ENCODE measurements around the gene UBE3D.
"Not testable (repeated sequence)": the region's sequence is repeated elsewhere in the genome, so short reads cannot be mapped to it uniquely, and the experiment has no call there.

The UBE3D gene

DNA sequence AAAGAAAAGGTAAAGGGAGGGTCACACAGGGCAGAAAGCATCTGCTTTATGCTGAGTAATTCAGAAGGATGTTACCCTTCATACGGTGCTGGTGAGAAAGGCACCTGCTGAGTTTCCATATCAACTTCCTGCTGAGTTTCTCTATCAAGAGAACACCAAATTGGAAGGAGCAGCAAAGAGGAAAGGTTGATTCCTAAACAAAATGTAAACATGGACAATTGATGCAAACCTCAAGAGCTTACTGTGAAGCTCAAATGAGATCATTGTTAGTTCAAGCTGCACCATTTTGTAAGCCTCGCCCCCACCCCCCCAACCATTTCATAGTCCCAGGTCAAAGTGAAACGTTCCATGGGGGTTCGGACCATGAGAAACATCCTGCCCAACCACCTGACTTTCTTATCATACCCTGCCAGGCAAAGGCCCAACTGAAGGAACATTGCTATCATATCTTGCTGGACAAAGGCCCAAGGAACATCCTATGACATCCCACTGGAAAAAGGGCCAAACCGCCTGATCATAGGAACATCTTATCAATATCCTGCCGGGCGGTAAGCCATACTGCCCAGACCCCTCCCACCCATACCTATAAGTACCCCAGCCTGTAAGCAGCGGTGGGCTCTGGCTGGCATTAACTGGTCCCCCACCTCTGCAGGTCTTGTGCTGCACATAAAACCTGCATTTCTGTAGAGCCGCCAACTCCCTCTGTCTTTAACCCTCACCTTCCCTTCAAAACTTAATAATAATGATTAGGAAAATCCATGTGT, 171.6 kb downstream of the UBE3D start:
- DNase-seq (ENCODE audit: low read depth), result no peak
- TF ChIP-seq, protein P1, sequence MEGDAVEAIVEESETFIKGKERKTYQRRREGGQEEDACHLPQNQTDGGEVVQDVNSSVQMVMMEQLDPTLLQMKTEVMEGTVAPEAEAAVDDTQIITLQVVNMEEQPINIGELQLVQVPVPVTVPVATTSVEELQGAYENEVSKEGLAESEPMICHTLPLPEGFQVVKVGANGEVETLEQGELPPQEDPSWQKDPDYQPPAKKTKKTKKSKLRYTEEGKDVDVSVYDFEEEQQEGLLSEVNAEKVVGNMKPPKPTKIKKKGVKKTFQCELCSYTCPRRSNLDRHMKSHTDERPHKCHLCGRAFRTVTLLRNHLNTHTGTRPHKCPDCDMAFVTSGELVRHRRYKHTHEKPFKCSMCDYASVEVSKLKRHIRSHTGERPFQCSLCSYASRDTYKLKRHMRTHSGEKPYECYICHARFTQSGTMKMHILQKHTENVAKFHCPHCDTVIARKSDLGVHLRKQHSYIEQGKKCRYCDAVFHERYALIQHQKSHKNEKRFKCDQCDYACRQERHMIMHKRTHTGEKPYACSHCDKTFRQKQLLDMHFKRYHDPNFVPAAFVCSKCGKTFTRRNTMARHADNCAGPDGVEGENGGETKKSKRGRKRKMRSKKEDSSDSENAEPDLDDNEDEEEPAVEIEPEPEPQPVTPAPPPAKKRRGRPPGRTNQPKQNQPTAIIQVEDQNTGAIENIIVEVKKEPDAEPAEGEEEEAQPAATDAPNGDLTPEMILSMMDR (conservative IDR thresholded peaks at IDR 0.05; ENCODE audit: low read depth, low read length), result no peak
- no peak overlapping the region for H3K4me3 ChIP-seq (ENCODE audit: low read length)

DNA sequence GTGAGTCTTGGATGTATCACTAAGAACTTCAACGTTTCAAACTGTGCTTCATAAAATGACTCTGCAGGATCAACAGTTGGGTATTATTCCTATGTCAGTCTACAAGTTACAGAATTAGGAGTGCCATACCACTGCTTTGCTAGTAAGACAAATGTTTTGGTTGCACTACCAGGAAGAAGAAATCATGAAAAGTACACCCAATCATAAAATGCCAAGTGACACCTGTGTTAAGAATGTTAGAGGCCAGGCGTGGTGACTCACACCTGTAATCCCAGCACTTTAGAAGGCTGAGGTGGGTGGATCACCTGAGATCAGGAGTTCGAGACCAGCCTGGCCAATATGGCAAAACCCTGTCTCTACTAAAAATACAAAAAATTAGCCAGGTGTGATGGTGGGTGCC, 174.1 kb downstream of the UBE3D start:
- not testable (repeated sequence) for H3K4me3 ChIP-seq (ENCODE audit: low read length); DNase-seq (ENCODE audit: low read depth)

DNA sequence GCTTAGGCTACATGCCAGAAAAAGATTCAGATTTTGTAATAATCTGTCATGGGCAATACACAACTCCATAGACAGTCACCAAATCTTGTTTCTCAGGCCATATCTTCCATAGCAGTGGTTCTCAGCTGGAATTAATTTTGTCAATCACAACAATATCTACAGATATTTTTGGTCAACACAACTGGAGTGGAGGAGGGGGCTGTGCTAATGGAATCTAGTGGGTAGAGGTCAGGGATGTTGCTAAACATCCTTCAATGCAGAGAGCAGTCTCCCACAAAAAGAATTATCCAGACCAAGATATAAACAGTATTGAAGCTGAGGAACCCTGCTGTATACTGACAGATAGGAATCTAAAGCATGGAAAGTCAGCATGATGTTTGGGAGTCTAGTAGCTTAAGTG, 174.6 kb downstream of the UBE3D start:
- no peak for DNase-seq (ENCODE audit: low read depth)

DNA sequence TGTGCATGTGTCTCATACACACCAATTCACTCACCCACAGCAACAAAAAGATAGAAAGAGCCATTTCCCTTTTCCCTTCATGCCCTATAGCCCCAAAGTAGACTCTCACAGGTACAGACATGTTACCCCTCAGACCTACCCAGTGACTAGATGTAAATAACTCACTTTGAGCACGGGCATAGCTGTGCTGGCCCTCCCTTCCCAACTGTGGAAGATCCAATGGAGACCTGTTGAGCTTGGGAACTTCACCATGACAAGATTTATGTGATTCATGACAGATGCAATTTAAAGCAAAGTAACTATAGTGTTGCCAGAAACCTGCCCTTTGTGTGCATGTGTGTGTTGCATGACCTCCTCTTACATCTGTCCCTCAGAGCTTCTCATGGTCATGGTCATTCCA, 175.4 kb downstream of the UBE3D start:
- no peak overlapping the region for H3K4me3 ChIP-seq (ENCODE audit: low read length)
- DNase-seq (ENCODE audit: low read depth), result no peak
- TF ChIP-seq, protein P1 (conservative IDR thresholded peaks at IDR 0.05; ENCODE audit: low read depth, low read length), result no peak

More for the DNA sequence above, 174.6 kb downstream of the UBE3D start:
- H3K4me3 ChIP-seq (ENCODE audit: low read length), result no peak overlapping the region
- TF ChIP-seq, protein P1 (conservative IDR thresholded peaks at IDR 0.05; ENCODE audit: low read depth, low read length), result no peak

DNA sequence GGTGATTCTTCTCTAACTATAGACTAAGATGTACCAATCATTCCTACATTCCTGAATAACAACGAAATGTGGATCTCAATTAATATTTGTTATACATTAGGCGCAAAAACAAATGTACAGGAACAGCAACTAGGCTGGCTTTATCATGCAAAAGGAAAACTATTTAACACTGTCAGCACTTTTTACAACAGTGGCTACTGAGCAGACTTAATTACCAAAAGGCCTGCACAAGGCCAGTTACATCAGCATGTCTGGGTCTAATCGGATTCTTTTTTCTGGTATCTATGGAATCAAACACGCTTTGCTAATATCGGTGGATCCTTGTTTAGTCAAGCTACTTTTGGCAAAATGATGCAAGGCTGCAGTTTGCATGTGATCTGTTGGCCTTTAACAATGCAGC, 176.5 kb downstream of the UBE3D start:
- no peak for DNase-seq (ENCODE audit: low read depth)
- TF ChIP-seq, protein P1 (conservative IDR thresholded peaks at IDR 0.05; ENCODE audit: low read depth, low read length), result no peak
- H3K4me3 ChIP-seq (ENCODE audit: low read length), result no peak overlapping the region

DNA sequence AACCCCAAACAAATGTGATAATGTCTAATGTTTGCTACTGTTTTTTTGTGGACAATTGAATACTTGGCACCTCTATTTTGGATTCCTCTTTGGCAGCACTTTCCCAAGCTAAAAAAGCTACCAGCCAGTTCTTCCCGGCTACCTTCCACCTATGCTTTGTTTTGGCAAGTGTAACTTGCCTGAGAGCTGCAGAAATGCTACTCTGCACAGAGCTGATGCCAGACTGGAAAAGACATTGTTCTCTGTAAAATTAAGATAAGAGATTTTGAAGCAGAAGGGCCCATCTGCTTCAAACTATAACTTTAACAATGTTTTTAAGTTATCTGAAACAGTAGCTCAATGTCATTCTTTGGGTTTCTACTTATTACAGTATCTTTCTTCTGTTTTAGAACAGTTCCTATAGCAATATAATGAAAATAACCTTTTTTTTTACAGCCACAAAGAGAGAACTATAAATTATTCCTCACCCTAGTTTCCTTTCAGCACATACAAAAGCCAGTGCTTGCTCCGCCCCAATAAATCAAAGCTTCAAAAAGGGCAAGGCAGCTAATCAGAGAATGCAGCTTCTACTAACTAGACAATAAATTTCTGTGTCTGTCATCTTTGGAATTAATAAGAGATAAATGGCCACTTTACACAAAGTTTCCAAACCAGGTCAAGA, 183.1 kb downstream of the UBE3D start:
- TF ChIP-seq, protein P1 (conservative IDR thresholded peaks at IDR 0.05; ENCODE audit: low read depth, low read length), result no peak
- no peak for DNase-seq (ENCODE audit: low read depth)
- no peak overlapping the region for H3K4me3 ChIP-seq (ENCODE audit: low read length)

DNA sequence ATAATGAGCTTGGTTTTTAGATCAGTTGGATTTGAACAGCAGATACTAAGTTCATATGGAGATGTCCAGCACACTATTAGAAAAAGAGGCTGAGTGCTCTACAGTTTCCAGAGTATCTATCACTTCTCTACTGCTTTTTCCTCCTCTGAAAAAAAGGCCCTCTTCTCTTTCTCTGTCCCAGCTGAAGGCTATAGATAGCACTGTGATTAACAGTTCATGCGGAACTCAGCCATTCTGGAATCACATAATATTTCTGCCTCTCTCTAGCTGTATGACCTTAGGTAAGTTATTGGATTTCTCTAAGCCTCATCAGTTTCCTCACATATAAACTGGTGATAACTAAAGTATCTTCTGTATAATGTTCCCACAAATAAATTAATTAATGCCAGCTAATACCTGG, 184.1 kb downstream of the UBE3D start:
- no peak for DNase-seq (ENCODE audit: low read depth)
- TF ChIP-seq, protein P1 (conservative IDR thresholded peaks at IDR 0.05; ENCODE audit: low read depth, low read length), result no peak
- H3K4me3 ChIP-seq (ENCODE audit: low read length), result no peak overlapping the region

All from retinal pigment epithelial cell (primary cell).